VCaP (cell line): ENCODE measurements around the gene RAB22A.

Experiments
- H3K27ac ChIP-seq: fragments of 450-650 bp; 2 replicates; pipeline ENCODE4 v1.5.1; 2017
- CTCF ChIP-seq: fragments of 450-650 bp; conservative IDR thresholded peaks from 2 replicates; pipeline ENCODE4 v1.5.1; 2017; ENCODE audit warnings: mild to moderate bottlenecking, moderate library complexity

The RAB22A gene

GRCh38 chr20:58378704-58379103 is 69.2 kb downstream of the RAB22A start:
- no peak overlapping the region for H3K27ac ChIP-seq
- TF ChIP-seq CTCF, result no peak

- no peak overlapping the region for H3K27ac ChIP-seq
- no peak for TF ChIP-seq CTCF
These were observed 72.1 kb downstream of the RAB22A start for GRCh38 chr20:58381627-58382026.

- H3K27ac ChIP-seq, result no peak overlapping the region
- TF ChIP-seq CTCF, result no peak
These were observed 72.6 kb downstream of the RAB22A start for GRCh38 chr20:58382096-58382495.

- no peak for TF ChIP-seq CTCF
- H3K27ac ChIP-seq, result no peak overlapping the region
These were observed 75.3 kb downstream of the RAB22A start for GRCh38 chr20:58384821-58385220.

- no peak for TF ChIP-seq CTCF
- peak overlapping the region; percentile 96 for H3K27ac ChIP-seq
These were observed 78.6 kb downstream of the RAB22A start for GRCh38 chr20:58388028-58388601.

GRCh38 chr20:58388882-58389323 is 79.4 kb downstream of the RAB22A start, which contains the start of gene VAPB:
VAPB (plus strand) TSS chr20:58389229; CDS start chr20:58389460, 231 bp downstream.
- H3K27ac ChIP-seq, result peak within 1 kb of the TSS; percentile 96
- TF ChIP-seq CTCF, result no peak

- peak overlapping the region; percentile 96 for H3K27ac ChIP-seq
- TF ChIP-seq CTCF, result no peak
These were observed 79.9 kb downstream of the RAB22A start for GRCh38 chr20:58389324-58389967.
